ENCODE data around the gene ZSCAN23. TPM values are rescaled to one million over a fixed set of nuclear protein-coding genes. Genes with fewer than 3 reads are reported as not detected.

The ZSCAN23 gene
- total RNA-seq, 1 donor from 2014 or later = 2.5 TPM

DNA sequence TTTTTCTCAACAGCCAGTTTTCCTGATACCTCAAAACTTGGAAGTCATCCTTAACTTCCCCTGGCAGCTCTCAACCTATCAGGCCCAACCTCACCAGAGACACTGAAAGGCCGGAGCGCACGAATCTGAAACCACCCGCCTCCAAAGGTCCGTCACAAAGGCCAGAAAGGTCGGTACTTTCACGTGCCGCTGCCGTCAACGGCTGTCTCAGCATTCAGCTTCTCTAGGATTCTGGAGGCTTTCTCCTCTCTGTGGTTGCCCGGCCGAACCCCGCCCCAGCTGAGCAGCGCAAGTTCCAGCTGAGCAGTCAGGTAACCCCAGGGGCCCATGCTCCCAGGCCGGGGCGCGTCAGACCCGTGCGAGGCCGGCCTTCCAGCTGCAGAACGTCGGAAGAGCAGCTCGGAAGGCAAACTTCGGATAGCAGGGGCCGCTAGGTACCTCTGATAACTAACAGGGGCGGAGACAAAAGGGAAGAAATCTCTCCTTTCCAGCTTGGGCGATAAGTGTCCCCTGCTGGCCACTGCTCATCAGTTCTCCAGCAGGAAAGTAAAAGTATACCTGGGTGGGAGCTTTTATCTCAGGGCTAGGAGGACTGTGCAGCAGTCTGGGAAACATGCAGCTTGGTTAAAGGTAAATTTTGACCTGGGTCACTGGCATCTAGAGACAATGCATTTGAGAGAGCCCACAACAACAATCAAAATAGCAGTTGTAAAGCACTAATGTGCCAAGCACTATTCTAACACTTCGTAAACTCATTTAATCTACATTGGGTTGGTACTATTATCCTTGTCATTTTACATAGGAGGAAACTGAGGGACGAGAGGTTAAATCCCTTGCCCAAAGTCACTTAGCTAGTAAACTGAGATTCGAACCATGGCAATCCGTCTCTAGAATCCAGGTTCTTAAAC, 59.8 kb downstream of the ZSCAN23 start:
- intact Hi-C loops (cut with micrococcal nuclease) = loop anchor here (2.0 kb wide), 1 partner anchor 15 kb away; the partner anchor contains the start of gene ZSCAN12

Other genes with a start within 250 kb of the ZSCAN23 start
- gene ZSCAN9, start 218.2 kb downstream of the ZSCAN23 start, total RNA-seq = 5.8 and 6.4 TPM in 2 replicates
- gene ZKSCAN4, start 191.2 kb downstream of the ZSCAN23 start, total RNA-seq = 7.3 and 8.5 TPM in 2 replicates
- gene NKAPL, start 184.2 kb downstream of the ZSCAN23 start, total RNA-seq = 0.17 TPM in 2 replicates
- gene ZSCAN26, start 176.3 kb downstream of the ZSCAN23 start, total RNA-seq = 9.6 and 9.9 TPM in 2 replicates
- 1.9 and 2.2 TPM in 2 replicates for gene PGBD1, start 161.9 kb downstream of the ZSCAN23 start, total RNA-seq
- gene ZSCAN31, start 107.3 kb downstream of the ZSCAN23 start, total RNA-seq = 0.56 and 1.3 TPM in 2 replicates
- 4.2 and 5.0 TPM in 2 replicates for gene ZKSCAN3, start 93.5 kb downstream of the ZSCAN23 start, total RNA-seq
- gene ZSCAN12, start 43.7 kb downstream of the ZSCAN23 start, total RNA-seq = 5.6 and 6.2 TPM in 2 replicates
- not detected in 2 replicates for gene GPX6, start 72.3 kb upstream of the ZSCAN23 start, total RNA-seq
- gene GPX5, start 82.4 kb upstream of the ZSCAN23 start, total RNA-seq = not detected in 2 replicates